SK-N-MC (cell line): ENCODE results near the gene SCTR.

ENCODE experiments used
- DNase-seq: peaks from one replicate; pipeline ENCODE4 v3.0.0-alpha.2; 2011; ENCODE audit warnings: low read depth, low spot score
- H3K27ac ChIP-seq: fragments of 200-600 bp; sonication (generic); 2 replicates; pipeline ENCODE4 v1.5.1; 2016; ENCODE audit warnings: mixed run types
- H3K36me3 ChIP-seq: fragments of 200-600 bp; sonication (generic); 2 replicates; pipeline ENCODE4 v1.6.1; 2017; ENCODE audit warnings: antibody characterized with exemption, low read length, mixed read lengths; ENCODE audit not compliant: insufficient read depth
- H3K4me3 ChIP-seq: fragments of 200-600 bp; sonication (generic); 2 replicates; pipeline ENCODE4 v1.5.1; 2016
- H3K9ac ChIP-seq: fragments of 200-600 bp; sonication (generic); 2 replicates; pipeline ENCODE4 v1.8.0; 2017; ENCODE audit warnings: mixed run types, mixed read lengths; ENCODE audit not compliant: insufficient read length
- H3K9me3 ChIP-seq: fragments of 200-600 bp; sonication (generic); 2 replicates; pipeline ENCODE4 v1.6.1; 2017; ENCODE audit warnings: low read depth, mild to moderate bottlenecking, antibody characterized with exemption, low read length, moderate library complexity, mixed read lengths
- EZH2 ChIP-seq: fragments of 200-600 bp; sonication (generic); IDR thresholded peaks from one replicate; pipeline ENCODE4 v1.6.1; 2017; ENCODE audit warnings: antibody characterized with exemption
- FOXP2 ChIP-seq: optimal IDR thresholded peaks from 2 replicates; pipeline ENCODE3; 2011; ENCODE audit warnings: mild to moderate bottlenecking, moderate library complexity; ENCODE audit not compliant: insufficient read depth; ENCODE audit errors: extremely low read length, control extremely low read depth
- POLR2AphosphoS5 ChIP-seq: IDR thresholded peaks from 2 replicates; pipeline ENCODE4 v1.6.1; 2012; ENCODE audit warnings: mild to moderate bottlenecking, low read depth, low read length, borderline replicate concordance

Gene SCTR

GRCh38 chr2:119536211-119536610 lies 11.9 kb upstream of the SCTR start:
- Histone ChIP-seq H3K9me3 (no peaks in the 10 kb centered on the region; the same call in 1 of the 2 replicates), H3K36me3 (no peaks in the 10 kb centered on the region), H3K9ac (no peak overlapping the region), H3K27ac (no peak overlapping the region), H3K4me3 (no peak overlapping the region)
- TF ChIP-seq EZH2: no peak
- no peak for TF ChIP-seq FOXP2
- TF ChIP-seq POLR2AphosphoS5: no peak
- DNase-seq: no peak

GRCh38 chr2:119533560-119533959 lies 9.3 kb upstream of the SCTR start:
- Histone ChIP-seq H3K9ac (no peak overlapping the region), H3K4me3 (no peak overlapping the region), H3K36me3 (no peaks in the 10 kb centered on the region), H3K27ac (no peak overlapping the region), H3K9me3 (no peaks in the 10 kb centered on the region; the same call in 1 of the 2 replicates)
- DNase-seq: no peak
- TF ChIP-seq POLR2AphosphoS5 (no peak), FOXP2 (no peak), EZH2 (no peak)

- Histone ChIP-seq H3K4me3 (no peak overlapping the region), H3K9ac (no peak overlapping the region), H3K9me3 (no peaks in the 10 kb centered on the region; the same call in 1 of the 2 replicates), H3K27ac (no peak overlapping the region), H3K36me3 (no peaks in the 10 kb centered on the region)
- no peak for DNase-seq
- TF ChIP-seq POLR2AphosphoS5 (no peak), EZH2 (no peak), FOXP2 (no peak)
Observed at GRCh38 chr2:119531292-119531691, 7.0 kb upstream of the SCTR start.

GRCh38 chr2:119527999-119528398 lies 3.7 kb upstream of the SCTR start:
- Histone ChIP-seq H3K4me3 (no peak overlapping the region), H3K9ac (no peak overlapping the region), H3K9me3 (no peaks in the 10 kb centered on the region; the same call in 1 of the 2 replicates), H3K27ac (no peak overlapping the region), H3K36me3 (no peaks in the 10 kb centered on the region)
- TF ChIP-seq FOXP2 (no peak), POLR2AphosphoS5 (no peak), EZH2 (no peak)
- DNase-seq: no peak

- H3K27ac ChIP-seq: no peak overlapping the region
- no peak overlapping the region; the same call in 1 of the 2 replicates for H3K4me3 ChIP-seq
- peak; percentile 53 for DNase-seq
- no peak overlapping the region for H3K9ac ChIP-seq
- H3K9me3 ChIP-seq: no peaks in the 10 kb centered on the region
- no peaks in the 10 kb centered on the region for H3K36me3 ChIP-seq
- no peak for TF ChIP-seq EZH2
Observed at GRCh38 chr2:119525614-119526013, 1.3 kb upstream of the SCTR start.

- Histone ChIP-seq H3K27ac (no peak overlapping the region), H3K9me3 (no peaks in the 10 kb centered on the region), H3K36me3 (no peaks in the 10 kb centered on the region), H3K4me3 (no peak overlapping the region), H3K9ac (no peak overlapping the region)
- DNase-seq: no peak
- TF ChIP-seq POLR2AphosphoS5: no peak
- no peak for TF ChIP-seq EZH2
- no peak for TF ChIP-seq FOXP2
Observed at GRCh38 chr2:119523383-119523951, 816 bp downstream of the SCTR start.

GRCh38 chr2:119522671-119523070 lies 1.6 kb downstream of the SCTR start:
- TF ChIP-seq EZH2: no peak
- no peak for DNase-seq
- H3K36me3 ChIP-seq: no peaks in the 10 kb centered on the region
- H3K27ac ChIP-seq: no peak overlapping the region
- no peak overlapping the region for H3K4me3 ChIP-seq
- no peak overlapping the region for H3K9ac ChIP-seq
- H3K9me3 ChIP-seq: no peaks in the 10 kb centered on the region

GRCh38 chr2:119521433-119522050 lies 2.7 kb downstream of the SCTR start:
- TF ChIP-seq EZH2 (no peak), FOXP2 (no peak), POLR2AphosphoS5 (no peak)
- no peak for DNase-seq
- Histone ChIP-seq H3K27ac (no peak overlapping the region), H3K4me3 (no peak overlapping the region), H3K9ac (no peak overlapping the region), H3K36me3 (no peaks in the 10 kb centered on the region), H3K9me3 (no peaks in the 10 kb centered on the region)
